HepG2 (cell line): ENCODE data around the gene CKAP2. TPM values are rescaled to one million over a fixed set of nuclear protein-coding genes. Genes with fewer than 3 reads are reported as not detected.
"Not testable (repeated sequence)": the region's sequence is repeated elsewhere in the genome, so short reads cannot be mapped to it uniquely, and the experiment has no call there.

Experiments used
- ATAC-seq: fragments of 200-7000 bp; cut with Tn5 transposase; 3 replicates; pipeline ENCODE4 v1.9.1; 2020; ENCODE audit warnings: mild to moderate bottlenecking, moderate library complexity
- BruUV-seq: library from RNA; stranded (reverse); fragments of 400-500 nt; replicated peaks from 2 replicates; lab custom pipeline; 2021; lab: Mats Ljungman, UMichigan
- CTCF ChIA-PET: fragments of 300-600 bp; formaldehyde crosslinking; extraction: SDS; loops from one replicate; lab custom pipeline; 2021; ENCODE audit warnings: low total read pairs, inconsistent platforms, low intra/inter-chr PET ratio; lab: Yijun Ruan, JAX
- POLR2A ChIA-PET: fragments of 350-600 bp; sonication (Branson Sonifier 250); formaldehyde crosslinking; loops from one replicate; lab custom pipeline; 2020; ENCODE audit warnings: antibody characterized with exemption, inconsistent platforms; lab: Yijun Ruan, JAX
- DNase-seq: peaks from one replicate; pipeline ENCODE4 v3.0.0-alpha.2; 2015; ENCODE audit warnings: low spot score
- FAIRE-seq: peaks from 3 replicates; lab custom pipeline; 2011; peaks lifted over from hg19 to GRCh38; lab: Jason Lieb, UNC
- H2AFZ ChIP-seq: one replicate; pipeline ENCODE4 v1.6.1; 2011; ENCODE audit warnings: low read length, inconsistent platforms
- H3K27ac ChIP-seq: fragments of 300-600 bp; 3 replicates; pipeline ENCODE4 v1.8.0; 2011; ENCODE audit warnings: mixed run types, mild to moderate bottlenecking, mixed read lengths, low read length, inconsistent platforms; ENCODE audit not compliant: insufficient read depth; ENCODE audit errors: extremely low read length
- H3K27me3 ChIP-seq, 2 experiments: fragments of 200-600 bp in 1 of 2; 2 replicates in 1 of 2; 3 replicates in 1 of 2; pipeline versions ENCODE4 v1.6.0 to v1.8.0; 2011; ENCODE audit warnings: low read length in 2 of 2, mild to moderate bottlenecking in 2 of 2, moderate library complexity in 2 of 2, inconsistent platforms in 1 of 2; ENCODE audit not compliant: insufficient read depth in 2 of 2, control insufficient read depth in 1 of 2
- H3K36me3 ChIP-seq, 2 experiments: fragments of 200-600 bp in 1 of 2; replicated peaks in 1 of 2; 2 replicates in 1 of 2; 3 replicates in 1 of 2; pipeline versions ENCODE4 v1.5.1 to v1.8.0; 2011; ENCODE audit warnings: low read length in 2 of 2, inconsistent platforms in 1 of 2; ENCODE audit not compliant: insufficient read depth in 2 of 2, control insufficient read depth in 1 of 2
- H3K4me1 ChIP-seq: 2 replicates; pipeline ENCODE4 v1.5.1; 2012; ENCODE audit warnings: low read length, inconsistent platforms; ENCODE audit not compliant: insufficient read depth
- H3K4me2 ChIP-seq: 2 replicates; pipeline ENCODE4 v1.6.0; 2011; ENCODE audit warnings: low read depth, low read length, inconsistent platforms
- H3K4me3 ChIP-seq, 3 experiments: fragments of 200-600 bp in 1 of 3; sonication (generic), shearing (Covaris generic) in 1 of 3; replicated peaks in 1 of 3; 2 replicates each; pipeline ENCODE4 v1.5.1; 2011 to 2016; ENCODE audit warnings: low read length in 3 of 3, inconsistent platforms in 2 of 3, low read depth in 2 of 3, mild to moderate bottlenecking in 2 of 3, control low read depth in 1 of 3, mixed read lengths in 1 of 3; ENCODE audit not compliant: insufficient read depth in 1 of 3
- H3K79me2 ChIP-seq: one replicate; pipeline ENCODE4 v1.6.1; 2011; ENCODE audit warnings: low read length, inconsistent platforms; ENCODE audit not compliant: insufficient read depth
- H3K9ac ChIP-seq: 2 replicates; pipeline ENCODE4 v1.6.0; 2011; ENCODE audit warnings: mild to moderate bottlenecking, low read depth, low read length, inconsistent platforms; ENCODE audit not compliant: insufficient read depth
- H3K9me3 ChIP-seq: 2 replicates; pipeline ENCODE4 v1.5.1; 2012; ENCODE audit warnings: mild to moderate bottlenecking, low read length
- H4K20me1 ChIP-seq: 2 replicates; pipeline ENCODE4 v1.6.0; 2011; ENCODE audit warnings: inconsistent platforms, mild to moderate bottlenecking, low read length, moderate library complexity; ENCODE audit not compliant: insufficient read depth
- WGBS: methylation state at CpG from one replicate; pipeline ENCODE4 v1.1.6; 2017; ENCODE audit warnings: low lambda C conversion rate; 5-methylcytosine and 5-hydroxymethylcytosine counted together
- in situ Hi-C: cut with HindIII; loops from 2 replicates; pipeline ENCODE4 v1.10.0; 2017; ENCODE audit warnings: low pct_unique_long_range_greater_than_20kb; ENCODE audit not compliant: extremely low pct_ligation_motif_present
- intact Hi-C: fragments of 100-400 bp; cut with micrococcal nuclease; formaldehyde crosslinking; loops from one replicate; pipeline ENCODE4 v1.10.0; 2022; ENCODE audit not compliant: unreplicated experiment
- polyA plus RNA-seq, 8 experiments: library from polyadenylated mRNA; depleted of rRNA in 3 of 8; stranded (reverse) in 7 of 8; unstranded in 1 of 8; fragments of >200 nt; fragmentation: Illumina TruSeq in 4 of 8; extraction: Trizol in 4 of 8; gene quantifications; 2 replicates each; pipeline versions ENCODE4 v1.2.1 to v1.2.3, GENCODE V29; 2011 to 2016; ENCODE audit warnings: low read depth in 4 of 8, missing spikeins in 1 of 8, mixed read lengths in 1 of 8; ENCODE audit not compliant: insufficient read depth in 1 of 8
- total RNA-seq, 5 experiments: library from RNA; depleted of rRNA; stranded (reverse); fragments of >200 nt; fragmentation: Illumina TruSeq; extraction: Trizol; gene quantifications; 2 replicates each; pipeline ENCODE4 v1.2.3, GENCODE V29; 2016; ENCODE audit warnings: low read depth in 1 of 5

The CKAP2 gene
- total and polyA plus RNA-seq, 2 of the 13 experiments (the other 11 are each of a cell fraction or from before 2014, with no cell fraction given) = 6.7 to 40.3 TPM

DNA sequence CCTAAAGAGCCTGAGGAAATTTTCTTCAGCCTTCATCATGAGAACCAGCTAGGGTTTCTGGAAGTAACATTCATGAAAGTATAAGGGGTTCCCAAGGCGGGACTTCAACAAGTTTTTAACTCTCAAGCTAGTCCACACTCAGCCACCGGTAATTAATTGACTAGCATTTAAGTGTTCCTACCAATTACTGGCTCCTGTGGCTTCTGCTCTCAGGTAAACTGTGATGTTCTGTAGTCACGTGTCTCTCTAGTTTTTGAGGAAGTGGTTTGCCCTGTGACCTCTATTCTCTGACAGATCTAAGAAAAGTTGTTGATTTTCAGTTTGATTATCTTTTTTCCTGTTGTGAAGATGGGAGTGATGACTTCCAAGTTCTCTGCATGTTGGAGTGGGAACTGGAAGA, 42.7 kb downstream of the CKAP2 start:
- H3K79me2 ChIP-seq, H3K36me3 ChIP-seq, H3K9ac ChIP-seq, H3K4me2 ChIP-seq, ATAC-seq, BruUV-seq, H3K27ac ChIP-seq, H4K20me1 ChIP-seq, FAIRE-seq, CTCF ChIA-PET, intact Hi-C loops, H2AFZ ChIP-seq, H3K4me1 ChIP-seq, H3K4me3 ChIP-seq, DNase-seq, in situ Hi-C loops, H3K27me3 ChIP-seq, POLR2A ChIA-PET, H3K9me3 ChIP-seq: not testable (repeated sequence)
- WGBS = 0% methylated on average over 3 of the region's 3 CpGs

DNA sequence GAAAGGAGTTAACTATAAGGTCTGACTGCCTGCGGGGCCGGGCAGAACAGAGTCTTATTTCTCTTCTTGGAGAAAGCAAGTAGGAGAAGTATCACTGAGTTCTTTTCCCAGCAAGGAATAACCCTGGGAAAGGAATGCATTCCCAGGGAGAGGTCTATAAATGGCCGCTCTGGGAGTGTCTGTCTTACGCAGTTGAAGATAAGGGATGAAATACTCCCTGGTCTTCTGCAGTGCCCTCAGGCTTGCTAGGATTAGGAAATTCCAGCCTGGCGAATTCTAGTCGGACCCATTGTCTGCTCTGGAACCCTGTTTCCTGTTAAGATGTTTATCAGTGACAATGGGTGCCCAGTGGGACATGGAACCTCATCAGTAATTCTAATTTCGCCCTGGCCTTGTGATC, 47.0 kb downstream of the CKAP2 start:
- POLR2A ChIA-PET, H3K79me2 ChIP-seq, CTCF ChIA-PET, H3K4me1 ChIP-seq, H3K27me3 ChIP-seq, intact Hi-C loops, H3K4me3 ChIP-seq, H3K27ac ChIP-seq, H4K20me1 ChIP-seq, H3K9ac ChIP-seq, DNase-seq, FAIRE-seq, H3K36me3 ChIP-seq, H2AFZ ChIP-seq, BruUV-seq, ATAC-seq, H3K9me3 ChIP-seq, in situ Hi-C loops, H3K4me2 ChIP-seq: not testable (repeated sequence)
- WGBS = 25% methylated on average over 6 of the region's 7 CpGs

GRCh38 chr13:52505843-52506242, 50.6 kb downstream of the CKAP2 start:
- H3K79me2 ChIP-seq, H3K4me2 ChIP-seq, FAIRE-seq, CTCF ChIA-PET, ATAC-seq, H3K36me3 ChIP-seq, intact Hi-C loops, in situ Hi-C loops, H3K9me3 ChIP-seq, BruUV-seq, H3K4me1 ChIP-seq, H3K9ac ChIP-seq, POLR2A ChIA-PET, H3K27me3 ChIP-seq, H3K27ac ChIP-seq, H2AFZ ChIP-seq, H3K4me3 ChIP-seq, DNase-seq, H4K20me1 ChIP-seq: not testable (repeated sequence)
- no CpG with 5 or more reads among the region's 1 CpG for WGBS

GRCh38 chr13:52509532-52509931, 54.3 kb downstream of the CKAP2 start:
- in situ Hi-C loops, CTCF ChIA-PET, H3K4me2 ChIP-seq, H3K36me3 ChIP-seq, ATAC-seq, H3K27me3 ChIP-seq, H3K27ac ChIP-seq, DNase-seq, H3K79me2 ChIP-seq, BruUV-seq, H3K4me3 ChIP-seq, H3K4me1 ChIP-seq, POLR2A ChIA-PET, H3K9me3 ChIP-seq, intact Hi-C loops, FAIRE-seq, H2AFZ ChIP-seq, H4K20me1 ChIP-seq, H3K9ac ChIP-seq: not testable (repeated sequence)
- WGBS = no CpG with 5 or more reads among the region's 6 CpGs
